T-helper 2 cell treated with Interferon-gamma antibody and Interleukin-4, amounts not matched to agents 5 μg/mL and 100 μg/mL, for 36 hours (primary cell): ENCODE data around the gene CORO2B.
A peak's percentile ranks its signal among the peaks of the same experiment; 100 is the strongest.

ENCODE experiments used
- DNase-seq: peaks from one replicate; pipeline ENCODE4 v3.0.0; 2021; ENCODE audit warnings: low spot score
- H3K27ac Mint-ChIP-seq: one replicate; pipeline ENCODE4 v1.8.0; 2021; ENCODE audit warnings: mild to moderate bottlenecking, mixed read lengths
- H3K27me3 Mint-ChIP-seq: one replicate; pipeline ENCODE4 v1.8.0; 2021; ENCODE audit warnings: low read depth, mixed read lengths
- H3K36me3 Mint-ChIP-seq: one replicate; pipeline ENCODE4 v1.8.0; 2021; ENCODE audit warnings: low read depth, mixed read lengths
- H3K4me1 Mint-ChIP-seq: one replicate; pipeline ENCODE4 v1.8.0; 2021; ENCODE audit warnings: low read depth, mixed read lengths
- H3K4me3 Mint-ChIP-seq: one replicate; pipeline ENCODE4 v1.8.0; 2022; ENCODE audit warnings: mild to moderate bottlenecking, moderate library complexity, mixed read lengths
- H3K9me3 Mint-ChIP-seq: one replicate; pipeline ENCODE4 v1.8.0; 2021; ENCODE audit warnings: mixed read lengths

CORO2B gene

DNA sequence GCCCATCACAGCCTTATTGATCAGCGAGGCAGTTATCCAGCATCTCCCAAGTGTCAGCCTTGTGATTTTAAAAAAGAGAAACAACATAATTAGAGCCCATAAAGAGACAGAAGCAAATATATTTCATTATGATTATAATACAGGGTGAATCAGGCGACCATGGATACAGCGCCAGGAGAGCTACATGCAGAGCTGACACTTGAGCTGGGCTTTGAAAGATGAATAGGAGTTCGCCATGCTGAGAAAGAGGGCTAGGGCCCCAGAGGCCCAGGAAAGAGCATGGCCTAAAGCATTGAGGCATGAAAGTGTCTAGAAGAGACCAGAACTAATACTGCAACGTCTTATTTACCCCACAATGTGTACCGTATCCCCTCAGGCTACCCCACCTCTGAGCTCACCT, 4.2 kb upstream of the CORO2B start:
- DNase-seq: no peak
- H3K9me3 Mint-ChIP-seq: no peaks in the 10 kb centered on the region
- peaks cover 8% of the 10 kb centered on the region for H3K4me1 Mint-ChIP-seq
- H3K4me3 Mint-ChIP-seq: no peak overlapping the region
- peaks cover 57% of the 10 kb centered on the region for H3K27me3 Mint-ChIP-seq
- H3K36me3 Mint-ChIP-seq: no peaks in the 10 kb centered on the region
- no peak overlapping the region for H3K27ac Mint-ChIP-seq

DNA sequence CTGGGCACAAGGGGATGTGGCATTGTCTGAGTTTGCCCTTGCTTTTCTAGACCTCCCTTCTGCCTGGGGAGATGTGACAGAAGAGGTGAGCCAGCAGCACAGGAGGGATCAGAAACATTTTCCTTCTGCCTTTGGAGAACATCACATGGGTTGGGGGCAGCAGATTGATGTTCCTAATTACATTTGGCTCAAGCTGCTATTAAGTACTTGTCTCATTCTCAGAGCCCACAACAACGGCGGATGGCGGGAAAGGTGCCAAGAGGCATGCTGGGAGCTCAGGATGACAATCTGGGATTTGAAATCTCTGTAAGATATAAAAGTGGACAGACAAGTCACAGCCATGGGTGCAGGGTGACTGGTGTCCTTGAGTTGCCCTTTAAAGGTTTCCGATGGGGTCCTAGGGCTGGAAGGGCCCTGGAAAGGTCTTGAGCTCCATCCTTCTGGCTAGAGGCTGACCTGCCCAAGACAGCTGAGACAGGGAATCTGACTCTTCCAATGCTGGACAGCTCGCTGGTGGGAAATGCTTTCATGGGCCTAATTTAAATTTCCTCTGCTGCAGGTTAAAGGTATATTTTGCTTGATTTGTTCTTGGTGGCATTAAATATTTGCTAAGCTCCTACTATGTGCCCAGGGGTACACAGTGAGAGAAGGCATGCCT, 2.4 kb upstream of the CORO2B start:
- H3K27ac Mint-ChIP-seq: no peak overlapping the region
- no peak overlapping the region for H3K4me3 Mint-ChIP-seq
- no peak for DNase-seq
- H3K36me3 Mint-ChIP-seq: no peaks in the 10 kb centered on the region
- peaks cover 8% of the 10 kb centered on the region for H3K4me1 Mint-ChIP-seq
- no peaks in the 10 kb centered on the region for H3K9me3 Mint-ChIP-seq
- H3K27me3 Mint-ChIP-seq: peaks cover 62% of the 10 kb centered on the region

DNA sequence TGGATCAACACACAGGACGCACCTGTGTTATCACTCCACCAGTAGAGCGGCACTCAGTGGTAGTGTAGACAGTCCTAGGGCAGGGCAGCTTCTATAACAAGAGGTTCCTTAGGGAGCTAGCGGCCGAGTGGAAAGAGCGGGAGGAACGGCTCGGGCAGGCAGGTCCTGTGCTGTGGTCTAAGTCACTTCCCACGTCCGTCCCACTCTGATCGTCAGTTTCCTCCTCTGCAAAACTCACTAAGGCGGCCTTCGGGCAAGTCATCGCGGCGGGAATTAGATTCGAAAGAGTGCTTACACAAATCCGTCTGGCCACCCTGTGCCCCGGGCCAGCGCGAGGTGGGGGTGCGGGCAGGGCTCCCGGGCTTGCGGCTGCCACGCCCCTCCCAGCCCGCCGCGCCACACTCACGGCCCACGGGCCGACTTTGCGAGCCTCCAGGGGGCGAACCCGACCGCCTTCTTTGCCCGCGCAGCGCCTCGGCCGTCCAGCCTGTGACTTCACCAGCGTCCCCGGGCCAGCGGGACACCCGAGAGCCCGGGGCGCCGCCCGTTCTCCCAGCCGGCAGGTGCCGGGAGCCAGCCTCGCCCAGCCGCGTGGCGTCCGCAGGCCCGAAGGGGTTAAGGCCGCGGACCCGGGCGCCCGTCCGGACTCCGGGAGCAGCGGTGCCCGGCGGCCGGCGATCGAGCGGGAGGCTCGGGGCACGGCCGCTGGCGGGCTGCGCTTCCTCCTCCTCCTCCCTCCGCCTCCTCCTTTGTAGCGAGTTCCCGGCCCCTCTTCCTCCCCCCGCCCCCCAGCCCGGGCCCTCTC, 416 bp upstream of the CORO2B start:
- H3K4me3 Mint-ChIP-seq: peak overlapping the region; percentile 72
- no peaks in the 10 kb centered on the region for H3K36me3 Mint-ChIP-seq
- H3K27me3 Mint-ChIP-seq: peaks cover 56% of the 10 kb centered on the region
- H3K27ac Mint-ChIP-seq: no peak overlapping the region
- H3K4me1 Mint-ChIP-seq: peaks cover 8% of the 10 kb centered on the region
- DNase-seq: peak; percentile 49
- H3K9me3 Mint-ChIP-seq: no peaks in the 10 kb centered on the region

DNA sequence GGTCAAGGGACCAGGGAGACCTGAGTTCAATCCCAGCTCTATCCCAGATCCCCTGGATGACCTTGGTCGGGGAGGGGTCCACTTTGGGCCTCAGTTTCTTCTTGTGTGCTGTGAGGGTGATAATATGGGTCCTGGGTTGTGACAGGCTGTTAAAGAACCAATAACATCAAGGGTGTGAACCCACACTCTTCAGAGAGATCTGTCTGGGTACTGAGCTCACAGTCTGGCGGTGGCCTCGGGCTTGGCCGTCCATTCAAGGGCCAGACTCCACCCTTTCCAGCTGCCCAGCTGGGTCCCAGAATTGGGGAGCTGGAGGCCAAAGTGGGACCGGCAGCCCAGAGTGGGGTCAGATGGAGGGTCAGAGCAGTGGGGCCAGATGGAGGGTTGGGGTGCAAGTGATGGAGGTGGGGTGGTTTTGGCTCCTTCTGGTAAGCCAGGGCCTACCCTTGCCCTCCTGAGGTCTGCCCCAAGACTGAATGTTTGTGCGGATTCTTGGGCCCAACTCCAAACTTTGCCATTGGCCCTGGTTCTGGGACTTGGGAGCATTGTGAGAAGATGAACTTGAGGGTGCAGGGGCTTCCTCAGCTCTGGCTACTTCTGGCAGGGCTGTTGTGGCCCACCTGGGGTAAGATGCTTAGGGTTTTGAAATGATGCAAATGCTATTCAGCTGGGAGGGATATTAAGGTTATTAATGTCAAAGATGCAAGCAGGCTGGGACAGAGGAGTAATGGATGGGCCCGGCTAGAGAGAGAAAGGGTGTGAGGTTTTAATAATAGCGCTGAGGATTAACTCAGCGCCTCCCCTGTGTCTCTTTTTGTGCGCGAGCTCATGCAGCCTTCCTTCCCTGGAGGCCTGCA, 1.5 kb downstream of the CORO2B start:
- Mint-ChIP-seq H3K9me3 (no peaks in the 10 kb centered on the region), H3K36me3 (no peaks in the 10 kb centered on the region), H3K4me3 (peak overlapping the region; percentile 4), H3K27ac (no peak overlapping the region), H3K4me1 (peaks cover 8% of the 10 kb centered on the region), H3K27me3 (peaks cover 46% of the 10 kb centered on the region)
- no peak for DNase-seq

DNA sequence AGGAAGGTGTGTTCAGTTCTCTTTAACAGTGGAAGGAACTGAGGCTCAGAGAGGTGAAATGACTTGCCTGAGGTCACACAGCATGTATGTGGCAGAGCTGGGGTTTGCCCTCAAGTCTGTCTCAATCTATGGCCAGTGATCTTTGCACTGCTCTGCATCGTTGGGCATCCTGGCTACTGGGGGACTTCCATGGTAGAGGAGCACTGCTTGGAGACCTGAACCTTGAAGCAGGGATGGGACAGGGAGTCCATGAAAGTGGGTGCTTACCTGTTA, 2.0 kb downstream of the CORO2B start:
- DNase-seq: no peak
- no peaks in the 10 kb centered on the region for H3K36me3 Mint-ChIP-seq
- peaks cover 44% of the 10 kb centered on the region for H3K27me3 Mint-ChIP-seq
- no peak overlapping the region for H3K4me3 Mint-ChIP-seq
- no peaks in the 10 kb centered on the region for H3K9me3 Mint-ChIP-seq
- H3K4me1 Mint-ChIP-seq: peaks cover 8% of the 10 kb centered on the region
- no peak overlapping the region for H3K27ac Mint-ChIP-seq

DNA sequence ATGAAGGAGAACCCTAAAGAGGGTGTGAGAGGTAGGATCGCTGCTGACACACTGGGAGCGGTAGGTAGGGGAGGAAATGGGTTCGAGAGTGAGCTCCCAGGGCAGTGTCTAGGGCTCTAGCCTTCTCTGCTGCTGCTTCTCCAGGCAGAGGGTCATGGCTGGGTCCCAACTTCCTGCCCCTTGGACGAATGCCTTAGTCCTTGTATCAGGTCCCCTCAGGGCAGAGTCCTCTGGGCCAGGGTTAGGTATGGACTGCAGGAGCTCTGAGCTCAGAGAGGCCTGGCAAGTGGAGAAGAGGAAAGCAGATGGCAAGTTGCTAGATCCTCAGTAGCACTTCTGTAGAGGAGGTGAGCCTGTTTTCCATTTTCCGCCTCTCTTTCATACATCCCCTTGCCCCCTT, 2.9 kb downstream of the CORO2B start:
- Mint-ChIP-seq H3K4me1 (peaks cover 8% of the 10 kb centered on the region), H3K27ac (no peak overlapping the region), H3K36me3 (no peaks in the 10 kb centered on the region), H3K4me3 (no peak overlapping the region), H3K27me3 (peaks cover 35% of the 10 kb centered on the region), H3K9me3 (no peaks in the 10 kb centered on the region)
- DNase-seq: no peak

DNA sequence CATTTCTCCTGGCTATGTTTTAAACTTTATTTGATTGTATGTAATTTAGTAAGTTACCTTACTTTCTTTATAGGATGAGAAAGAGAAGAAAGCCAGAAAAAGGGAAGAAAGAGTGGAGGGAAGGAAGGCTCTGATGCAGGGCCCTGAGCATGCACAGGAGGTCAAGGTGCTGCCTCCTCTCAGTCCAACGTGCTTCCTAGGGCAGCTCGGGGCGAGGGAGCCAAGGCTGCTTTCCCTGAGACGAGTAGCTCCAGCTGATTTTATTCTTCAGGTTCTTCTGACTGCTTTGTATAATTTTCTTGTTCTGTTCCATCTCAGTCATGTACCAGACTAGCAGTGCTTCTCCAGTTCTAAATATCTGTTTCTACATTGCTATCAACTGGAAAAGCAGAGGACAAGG, 3.4 kb downstream of the CORO2B start:
- H3K9me3 Mint-ChIP-seq: no peaks in the 10 kb centered on the region
- no peak for DNase-seq
- no peak overlapping the region for H3K4me3 Mint-ChIP-seq
- H3K27me3 Mint-ChIP-seq: peaks cover 30% of the 10 kb centered on the region
- H3K4me1 Mint-ChIP-seq: peaks cover 7% of the 10 kb centered on the region
- no peaks in the 10 kb centered on the region for H3K36me3 Mint-ChIP-seq
- H3K27ac Mint-ChIP-seq: no peak overlapping the region

DNA sequence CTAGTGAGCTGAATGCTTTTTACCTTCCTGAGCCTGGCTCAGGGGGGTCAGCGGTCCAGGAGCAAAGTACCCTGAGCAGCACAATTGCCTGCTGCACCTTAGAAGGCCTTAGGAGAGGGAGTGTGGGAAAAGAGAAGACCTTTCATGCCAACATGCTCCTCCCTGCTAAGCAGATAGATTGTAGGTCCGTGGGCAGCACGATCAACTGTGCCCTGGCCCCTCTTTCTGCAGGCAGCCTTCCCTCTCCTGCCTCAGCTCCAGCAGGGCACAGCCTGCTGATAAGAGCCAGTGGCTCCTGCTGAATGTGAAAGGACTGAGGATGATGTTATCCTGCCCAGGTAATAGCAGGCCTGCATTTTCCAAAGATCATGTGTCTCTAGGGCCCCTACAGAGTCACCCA, 4.1 kb downstream of the CORO2B start:
- DNase-seq: no peak
- Mint-ChIP-seq H3K4me3 (no peak overlapping the region), H3K27ac (no peak overlapping the region), H3K36me3 (no peaks in the 10 kb centered on the region), H3K27me3 (peaks cover 24% of the 10 kb centered on the region), H3K4me1 (peaks cover 7% of the 10 kb centered on the region), H3K9me3 (no peaks in the 10 kb centered on the region)

DNA sequence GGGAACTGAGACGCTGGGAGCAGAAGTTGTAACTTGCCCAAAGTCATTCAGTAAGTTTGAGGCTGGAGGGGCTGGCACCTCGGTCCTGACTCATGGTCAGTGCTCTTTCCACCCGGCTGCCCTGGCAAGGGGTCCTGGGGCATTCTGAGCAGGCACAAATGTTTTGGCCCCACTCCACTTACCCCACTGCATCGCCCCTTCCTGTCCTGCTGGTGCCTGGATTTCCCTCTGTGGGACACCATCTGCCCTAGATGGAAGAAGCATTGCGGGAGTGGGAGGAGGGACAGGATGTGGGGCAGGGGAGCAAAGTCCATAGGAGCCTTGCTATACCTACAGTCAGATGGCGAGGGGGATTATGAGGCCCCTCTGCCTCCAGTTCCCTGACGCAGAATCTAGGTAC, 4.5 kb downstream of the CORO2B start:
- no peak for DNase-seq
- Mint-ChIP-seq H3K4me1 (peaks cover 8% of the 10 kb centered on the region), H3K27me3 (peaks cover 20% of the 10 kb centered on the region), H3K27ac (no peak overlapping the region), H3K4me3 (no peak overlapping the region), H3K9me3 (no peaks in the 10 kb centered on the region), H3K36me3 (no peaks in the 10 kb centered on the region)

DNA sequence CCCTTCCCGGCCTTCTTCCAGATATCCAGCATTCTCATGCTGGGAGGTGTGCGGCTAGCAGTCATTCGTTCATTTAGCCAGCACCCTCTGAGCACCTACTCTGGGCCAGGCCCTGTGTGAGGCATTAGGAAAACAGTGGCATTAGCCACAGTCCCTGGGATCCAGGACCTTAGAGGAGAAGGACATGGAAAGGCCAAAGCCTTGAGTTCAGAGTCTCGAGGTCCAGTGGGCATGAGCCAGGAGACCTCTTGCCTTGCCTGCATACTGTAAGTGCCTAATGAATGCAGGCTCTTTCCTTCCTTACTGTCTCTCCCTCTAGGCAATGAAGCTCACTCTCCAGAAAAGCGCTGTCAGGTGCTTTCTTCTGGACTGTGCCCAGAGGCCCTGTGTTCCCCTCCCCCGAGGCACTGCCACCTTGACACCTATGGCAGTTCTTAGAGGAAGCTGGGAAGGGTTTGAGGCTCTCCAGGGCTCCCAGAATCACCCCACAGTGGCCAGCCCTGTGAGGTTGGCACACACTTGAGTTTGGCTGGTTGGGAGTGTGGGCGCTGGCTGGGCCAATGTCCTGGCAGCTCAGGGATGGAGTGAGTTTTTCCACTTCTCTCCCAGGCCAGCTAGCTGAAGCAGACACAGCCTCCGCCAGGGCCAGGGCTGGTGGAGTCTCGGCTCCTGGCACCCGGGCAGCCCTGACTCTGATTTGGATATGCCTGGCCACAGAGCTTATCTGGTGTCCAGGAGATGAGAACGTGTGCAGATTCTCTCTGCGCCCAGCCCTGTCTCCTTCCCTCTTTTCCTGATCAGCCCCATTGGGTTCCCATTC, 5.4 kb downstream of the CORO2B start:
- no peaks in the 10 kb centered on the region for H3K36me3 Mint-ChIP-seq
- H3K27me3 Mint-ChIP-seq: peaks cover 20% of the 10 kb centered on the region
- H3K9me3 Mint-ChIP-seq: no peaks in the 10 kb centered on the region
- peaks cover 8% of the 10 kb centered on the region for H3K4me1 Mint-ChIP-seq
- no peak overlapping the region for H3K4me3 Mint-ChIP-seq
- no peak overlapping the region for H3K27ac Mint-ChIP-seq
- no peak for DNase-seq

DNA sequence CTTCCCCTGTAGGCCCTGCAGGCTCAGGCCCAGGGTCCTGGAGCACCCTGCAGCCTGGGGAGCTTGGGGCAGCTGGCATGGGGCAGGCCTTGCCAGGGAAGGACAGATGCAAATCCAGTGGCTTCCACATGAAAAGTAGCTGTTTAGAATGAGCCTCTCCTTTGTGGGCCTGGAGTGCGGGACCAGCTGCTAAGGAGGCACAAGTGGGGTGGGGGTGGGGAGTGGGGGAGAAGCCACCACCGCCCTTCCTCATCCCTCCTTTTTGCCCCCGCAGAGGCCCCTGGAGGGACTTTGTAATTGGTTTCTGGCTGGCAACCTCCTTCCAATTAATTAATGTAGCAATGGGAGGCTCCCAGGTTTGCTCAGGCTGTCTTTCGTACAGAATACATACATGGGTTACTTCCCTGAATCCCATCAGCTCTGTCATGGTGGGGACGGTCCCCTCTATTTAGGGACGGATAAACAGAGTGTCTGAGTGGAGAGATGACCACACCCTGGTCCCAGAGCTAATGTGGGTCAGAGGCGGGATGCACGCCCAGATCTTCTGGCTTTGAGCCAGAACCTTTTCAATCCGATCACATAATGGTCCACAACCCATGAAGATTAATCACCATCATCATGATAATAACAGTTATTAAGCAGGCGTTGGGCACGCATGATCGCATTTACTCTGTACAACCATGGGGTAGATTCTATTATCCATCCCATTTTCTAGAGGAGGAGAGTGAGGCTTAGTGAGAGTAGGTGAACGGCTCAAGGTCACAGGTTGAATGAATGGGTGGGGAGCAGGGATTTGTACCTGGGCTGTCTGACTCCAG, 6.2 kb downstream of the CORO2B start:
- H3K4me1 Mint-ChIP-seq: peaks cover 8% of the 10 kb centered on the region
- H3K9me3 Mint-ChIP-seq: no peaks in the 10 kb centered on the region
- DNase-seq: no peak
- H3K27ac Mint-ChIP-seq: no peak overlapping the region
- peaks cover 16% of the 10 kb centered on the region for H3K27me3 Mint-ChIP-seq
- no peak overlapping the region for H3K4me3 Mint-ChIP-seq
- H3K36me3 Mint-ChIP-seq: no peaks in the 10 kb centered on the region

DNA sequence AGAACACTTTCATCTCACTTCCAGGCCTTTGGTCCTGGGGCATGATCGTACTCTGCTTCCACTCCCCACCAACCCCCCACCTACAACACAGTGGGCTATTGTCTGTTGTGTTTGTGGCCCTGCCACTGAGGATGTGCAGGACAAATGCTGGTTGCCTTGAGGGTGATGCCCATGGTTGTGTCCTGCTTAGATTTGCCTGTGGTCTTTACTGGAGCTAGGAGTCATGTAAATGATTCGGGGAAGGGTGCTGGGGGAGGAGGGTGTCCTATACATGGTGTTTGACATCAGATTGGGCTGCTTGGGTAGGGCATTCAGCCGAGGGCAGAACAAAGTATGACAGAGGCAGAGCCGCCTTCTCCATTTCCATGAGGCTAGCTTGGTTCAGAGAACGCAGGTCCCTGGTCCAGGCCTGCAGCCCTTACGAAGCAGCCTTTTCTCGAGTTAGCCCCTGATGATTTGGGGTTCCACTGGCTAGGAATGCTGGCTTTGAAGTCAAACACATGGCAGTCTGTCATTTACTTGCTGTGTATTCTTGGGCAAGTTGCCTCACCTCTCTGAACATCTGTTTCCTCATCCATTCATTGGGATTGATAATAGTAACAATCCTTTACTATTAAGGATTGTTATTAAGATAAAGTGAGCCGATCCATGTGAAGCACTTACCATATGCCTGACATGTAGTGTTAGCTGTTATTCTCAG, 6.9 kb downstream of the CORO2B start:
- peaks cover 8% of the 10 kb centered on the region for H3K27me3 Mint-ChIP-seq
- no peaks in the 10 kb centered on the region for H3K36me3 Mint-ChIP-seq
- peaks cover 8% of the 10 kb centered on the region for H3K4me1 Mint-ChIP-seq
- no peak overlapping the region for H3K27ac Mint-ChIP-seq
- H3K9me3 Mint-ChIP-seq: no peaks in the 10 kb centered on the region
- no peak overlapping the region for H3K4me3 Mint-ChIP-seq
- DNase-seq: no peak
